PC-9 (cell line): ENCODE data around the gene SHTN1.

Source experiments
- CTCF ChIP-seq: fragments of 200-600 bp; sonication (generic); conservative IDR thresholded peaks from 2 replicates; pipeline ENCODE4 v1.6.1; 2017; ENCODE audit warnings: mixed run types, antibody characterized with exemption, mild to moderate bottlenecking, moderate library complexity
- EZH2 ChIP-seq: fragments of 200-600 bp; sonication (generic); IDR thresholded peaks from 2 replicates; pipeline ENCODE4 v1.8.0; 2017; ENCODE audit warnings: antibody characterized with exemption, low read depth

GRCh38 chr10:116974456-116975005, 30.5 kb downstream of the SHTN1 start:
- TF ChIP-seq CTCF, result no peak
- TF ChIP-seq EZH2, result no peak
